Thoracic aorta (tissue), 2 donors: ENCODE results near the gene THRB. TPM values are rescaled to one million over a fixed set of nuclear protein-coding genes. Genes with fewer than 3 reads are reported as not detected.

ENCODE experiments used
- ATAC-seq: fragments of 150-250 bp; one replicate; pipeline ENCODE4 v1.8.0; 2017; ENCODE audit warnings: low read depth; ENCODE audit not compliant: insufficient number of reproducible peaks, low FRiP score
- DNase-seq: peaks from one replicate; pipeline ENCODE4 v3.0.0-alpha.2; 2020; ENCODE audit warnings: low spot score
- H3K27ac ChIP-seq, 2 donors: fragments of 200-600 bp; sonication (generic); 1 replicate in 1 of 2; 2 replicates in 1 of 2; pipeline ENCODE4 v1.5.1; 2016; ENCODE audit warnings: mild to moderate bottlenecking in 2 of 2, moderate library complexity in 2 of 2
- H3K27me3 ChIP-seq: fragments of 200-600 bp; sonication (generic); replicated peaks from 2 replicates; pipeline ENCODE4 v1.6.0; 2016; ENCODE audit warnings: mild to moderate bottlenecking; ENCODE audit not compliant: insufficient read depth
- H3K36me3 ChIP-seq: fragments of 200-600 bp; sonication (generic); one replicate; pipeline ENCODE4 v1.5.1; 2016
- H3K4me1 ChIP-seq, 2 donors: fragments of 200-600 bp; sonication (generic); 1 replicate in 1 of 2; 2 replicates in 1 of 2; pipeline versions ENCODE4 v1.5.1 to v1.6.0; 2016; ENCODE audit warnings: low read depth in 2 of 2, mild to moderate bottlenecking in 1 of 2; ENCODE audit not compliant: control insufficient read depth in 1 of 2
- H3K4me3 ChIP-seq: fragments of 200-600 bp; sonication (generic); 2 replicates; pipeline ENCODE4 v1.5.1; 2016; ENCODE audit warnings: mild to moderate bottlenecking
- H3K9me3 ChIP-seq: fragments of 200-600 bp; sonication (generic); 2 replicates; pipeline ENCODE4 v1.5.1; 2016
- CTCF ChIP-seq: fragments of 200-600 bp; sonication (generic); IDR thresholded peaks from one replicate; pipeline ENCODE4 v1.5.1; 2019; ENCODE audit warnings: antibody characterized with exemption
- total RNA-seq, 2 donors: library from RNA; depleted of rRNA; stranded (reverse); fragments of >200 nt; gene quantifications; one replicate each; pipeline versions ENCODE4 v1.1.0 to v1.2.3, GENCODE V29; 2016

The THRB gene
- total RNA-seq, 2 donors from 2014 or later: 40.3 to 65.6 TPM

GRCh38 chr3:24351779-24352469, 142.7 kb downstream of the THRB start:
- DNase-seq: peak; percentile 59

GRCh38 chr3:24349367-24350019, 145.2 kb downstream of the THRB start:
- Histone ChIP-seq H3K4me3 (no peak overlapping the region), H3K27ac (peak overlapping the region in 1 of 2 donors; percentile 82)

More at GRCh38 chr3:24351779-24352469, 142.7 kb downstream of the THRB start:
- H3K4me1 ChIP-seq: peaks cover 30 to 74% of the 10 kb centered on the region in 2 donors
- H3K4me3 ChIP-seq: no peak overlapping the region
- H3K27me3 ChIP-seq: no peaks in the 10 kb centered on the region
- TF ChIP-seq CTCF: no peak
- no peaks in the 10 kb centered on the region for H3K9me3 ChIP-seq
- no peaks in the 10 kb centered on the region for H3K36me3 ChIP-seq
- peak overlapping the region; percentile 66 to 82 for H3K27ac ChIP-seq
- ATAC-seq: peak; percentile 58

GRCh38 chr3:24348348-24348747, 146.3 kb downstream of the THRB start:
- no peak overlapping the region for H3K4me3 ChIP-seq
- H3K27ac ChIP-seq: peak overlapping the region; percentile 24 to 53
- ATAC-seq (no peak), DNase-seq (no peak)
- no peak for TF ChIP-seq CTCF
- H3K27me3 ChIP-seq: no peaks in the 10 kb centered on the region
- no peaks in the 10 kb centered on the region for H3K9me3 ChIP-seq
- H3K36me3 ChIP-seq: no peaks in the 10 kb centered on the region
- H3K4me1 ChIP-seq: peaks cover 38 to 66% of the 10 kb centered on the region in 2 donors

More at GRCh38 chr3:24349367-24350019, 145.2 kb downstream of the THRB start:
- peaks cover 36 to 72% of the 10 kb centered on the region in 2 donors for H3K4me1 ChIP-seq
- no peak for TF ChIP-seq CTCF
- H3K27me3 ChIP-seq: no peaks in the 10 kb centered on the region
- no peak for ATAC-seq
- no peaks in the 10 kb centered on the region for H3K36me3 ChIP-seq
- DNase-seq: no peak
- H3K9me3 ChIP-seq: no peaks in the 10 kb centered on the region

GRCh38 chr3:24344784-24345439, 149.7 kb downstream of the THRB start:
- no peaks in the 10 kb centered on the region for H3K27me3 ChIP-seq
- DNase-seq (no peak), ATAC-seq (no peak)
- peak overlapping the region; percentile 20 for H3K4me3 ChIP-seq
- H3K9me3 ChIP-seq: no peaks in the 10 kb centered on the region
- no peak for TF ChIP-seq CTCF
- H3K36me3 ChIP-seq: no peaks in the 10 kb centered on the region
- H3K27ac ChIP-seq: peak overlapping the region; percentile 2 to 43
- peaks cover 29 to 65% of the 10 kb centered on the region in 2 donors for H3K4me1 ChIP-seq
